Pulmonary artery endothelial cell (primary cell): ENCODE data around the gene AHRR. TPM values are rescaled to one million over a fixed set of nuclear protein-coding genes. Genes with fewer than 3 reads are reported as not detected.
"Not testable (repeated sequence)": the region's sequence is repeated elsewhere in the genome, so short reads cannot be mapped to it uniquely, and the experiment has no call there.

Experiments
- DNase-seq: peaks from one replicate; pipeline ENCODE4 v3.0.0-alpha.2; 2011; ENCODE audit warnings: low read depth, low spot score
- total RNA-seq: library from RNA; depleted of rRNA; stranded (reverse); fragments of >200 nt; gene quantifications from 2 replicates; pipeline ENCODE4 v1.2.3, GENCODE V29; 2014

The AHRR gene
- total RNA-seq, 1 donor from 2014 or later, result 6.8 TPM

GRCh38 chr5:305459-305858, 16.1 kb upstream of the AHRR start:
- DNase-seq, result no peak

- no peak for DNase-seq
Measured at GRCh38 chr5:306011-306805, 15.3 kb upstream of the AHRR start.

GRCh38 chr5:307306-307705, 14.2 kb upstream of the AHRR start:
- no peak for DNase-seq

- DNase-seq, result no peak
Measured at GRCh38 chr5:307794-308579, 13.5 kb upstream of the AHRR start.

- no peak for DNase-seq
Measured at GRCh38 chr5:308672-309271, 12.7 kb upstream of the AHRR start.

GRCh38 chr5:309831-310230, 11.7 kb upstream of the AHRR start:
- not testable (repeated sequence) for DNase-seq

- DNase-seq, result no peak
Measured at GRCh38 chr5:310516-310915, 11.0 kb upstream of the AHRR start.

- peak; percentile 73 for DNase-seq
Measured at GRCh38 chr5:310941-311434, 10.5 kb upstream of the AHRR start.

- DNase-seq, result no peak
Measured at GRCh38 chr5:311963-312362, 9.6 kb upstream of the AHRR start.

GRCh38 chr5:312845-313244, 8.7 kb upstream of the AHRR start:
- DNase-seq, result no peak

- DNase-seq, result no peak
Measured at GRCh38 chr5:313265-313664, 8.2 kb upstream of the AHRR start.

- no peak for DNase-seq
Measured at GRCh38 chr5:313806-314376, 7.6 kb upstream of the AHRR start.

- no peak for DNase-seq
Measured at GRCh38 chr5:314676-315487, 6.6 kb upstream of the AHRR start.

- no peak for DNase-seq
Measured at GRCh38 chr5:315488-316209, 5.9 kb upstream of the AHRR start.

GRCh38 chr5:316210-317085, 5.1 kb upstream of the AHRR start:
- DNase-seq, result no peak

GRCh38 chr5:317086-317811, 4.3 kb upstream of the AHRR start:
- no peak for DNase-seq

- DNase-seq, result no peak
Measured at GRCh38 chr5:318341-318897, 3.1 kb upstream of the AHRR start.

- DNase-seq, result no peak
Measured at GRCh38 chr5:318931-319601, 2.4 kb upstream of the AHRR start.
